HEK293 (cell line): ENCODE data around the gene ARAP3.

Experiments
- CTCF ChIA-PET: fragments of 350-600 bp; formaldehyde crosslinking; extraction: SDS; loops from one replicate; lab custom pipeline; 2021; ENCODE audit warnings: antibody characterized with exemption; lab: Yijun Ruan, JAX
- POLR2A ChIA-PET: fragments of 300-600 bp; formaldehyde crosslinking; extraction: SDS; loops from one replicate; lab custom pipeline; 2020; ENCODE audit warnings: antibody characterized with exemption, inconsistent platforms; lab: Yijun Ruan, JAX
- H3K27ac ChIP-seq: fragments of 200-500 bp; sonication (Bioruptor generic); 2 replicates; pipeline ENCODE4 v1.5.1; 2014; ENCODE audit warnings: low read depth, low read length, control low read depth, inconsistent platforms; ENCODE audit errors: extremely low read depth
- H3K36me3 ChIP-seq, 2 experiments: fragments of 200-500 bp in 1 of 2; sonication (Bioruptor generic) in 1 of 2; 1 replicate in 1 of 2; 2 replicates in 1 of 2; pipeline ENCODE4 v1.5.1; 2014 to 2017; ENCODE audit warnings: inconsistent platforms in 2 of 2, low read length in 2 of 2; ENCODE audit not compliant: control insufficient read depth in 2 of 2, insufficient read depth in 1 of 2
- H3K4me1 ChIP-seq: fragments of 200-500 bp; sonication (Bioruptor generic); 2 replicates; pipeline ENCODE4 v1.5.1; 2014; ENCODE audit warnings: mild to moderate bottlenecking, low read length, inconsistent platforms; ENCODE audit not compliant: control insufficient read depth, insufficient read depth
- H3K4me3 ChIP-seq: 2 replicates; pipeline ENCODE4 v1.5.1; 2011; ENCODE audit warnings: low read depth, mild to moderate bottlenecking, control low read depth, low read length, moderate library complexity
- H3K9me3 ChIP-seq: fragments of 200-500 bp; sonication (Bioruptor generic); 2 replicates; pipeline ENCODE4 v1.5.1; 2014; ENCODE audit warnings: low read depth, low read length, inconsistent platforms; ENCODE audit not compliant: control insufficient read depth, insufficient read depth
- EGR2 ChIP-seq: fragments of 450-650 bp; formaldehyde crosslinking; IDR thresholded peaks from 2 replicates; pipeline ENCODE4 v1.5.1; 2016; ENCODE audit warnings: low read depth, missing biosample characterization, missing genetic modification characterization
- HOXA7 ChIP-seq: sonication (generic); formaldehyde crosslinking; IDR thresholded peaks from 2 replicates; pipeline ENCODE4 v1.8.1; 2022; ENCODE audit warnings: missing genetic modification reagents, borderline replicate concordance
- HOXD13 ChIP-seq: sonication (generic); formaldehyde crosslinking; IDR thresholded peaks from 2 replicates; pipeline ENCODE4 v1.8.0; 2022; ENCODE audit warnings: missing genetic modification reagents, borderline replicate concordance
- KLF16 ChIP-seq: fragments of 450-650 bp; formaldehyde crosslinking; IDR thresholded peaks from 2 replicates; pipeline ENCODE4 v1.5.1; 2017; ENCODE audit warnings: missing biosample characterization, missing genetic modification characterization
- MEIS1 ChIP-seq: sonication (generic); formaldehyde crosslinking; IDR thresholded peaks from 2 replicates; pipeline ENCODE4 v1.8.1; 2022; ENCODE audit warnings: missing genetic modification reagents, mild to moderate bottlenecking, borderline replicate concordance
- OVOL3 ChIP-seq: fragments of 450-650 bp; formaldehyde crosslinking; IDR thresholded peaks from 2 replicates; pipeline ENCODE4 v1.5.1; 2016; ENCODE audit warnings: missing biosample characterization, missing genetic modification characterization
- SP7 ChIP-seq: fragments of 450-650 bp; formaldehyde crosslinking; IDR thresholded peaks from 2 replicates; pipeline ENCODE4 v1.5.1; 2016; ENCODE audit warnings: missing biosample characterization, missing genetic modification characterization
- TRIM28 ChIP-seq: IDR thresholded peaks from 2 replicates; pipeline ENCODE4 v1.6.1; 2011; ENCODE audit warnings: low read length, control low read depth, borderline replicate concordance
- ZBTB17 ChIP-seq: fragments of 450-650 bp; formaldehyde crosslinking; IDR thresholded peaks from 2 replicates; pipeline ENCODE4 v1.5.1; 2016; ENCODE audit warnings: missing biosample characterization, missing genetic modification characterization
- ZBTB48 ChIP-seq: fragments of 450-650 bp; formaldehyde crosslinking; IDR thresholded peaks from 2 replicates; pipeline ENCODE4 v1.5.1; 2016; ENCODE audit warnings: missing biosample characterization, missing genetic modification characterization
- ZBTB7A ChIP-seq: fragments of 450-650 bp; formaldehyde crosslinking; IDR thresholded peaks from 2 replicates; pipeline ENCODE4 v1.5.1; 2016; ENCODE audit warnings: low read depth, missing biosample characterization, missing genetic modification characterization
- ZFP69B ChIP-seq: fragments of 450-650 bp; formaldehyde crosslinking; IDR thresholded peaks from 2 replicates; pipeline ENCODE4 v1.5.1; 2016; ENCODE audit warnings: missing biosample characterization, missing genetic modification characterization
- ZIC2 ChIP-seq: fragments of 450-650 bp; formaldehyde crosslinking; IDR thresholded peaks from 2 replicates; pipeline ENCODE4 v1.5.1; 2016; ENCODE audit warnings: missing biosample characterization, missing genetic modification characterization
- ZNF112 ChIP-seq: fragments of 450-650 bp; formaldehyde crosslinking; IDR thresholded peaks from 2 replicates; pipeline ENCODE4 v1.5.0; 2017; ENCODE audit warnings: missing biosample characterization, missing genetic modification characterization
- ZNF121 ChIP-seq: fragments of 450-650 bp; formaldehyde crosslinking; IDR thresholded peaks from 2 replicates; pipeline ENCODE4 v1.5.1; 2016; ENCODE audit warnings: missing biosample characterization, missing genetic modification characterization
- ZNF157 ChIP-seq: fragments of 450-650 bp; formaldehyde crosslinking; IDR thresholded peaks from 2 replicates; pipeline ENCODE4 v1.5.1; 2016; ENCODE audit warnings: missing biosample characterization, missing genetic modification characterization
- ZNF16 ChIP-seq: fragments of 450-650 bp; formaldehyde crosslinking; IDR thresholded peaks from 2 replicates; pipeline ENCODE4 v1.5.1; 2016; ENCODE audit warnings: low read depth, missing biosample characterization, missing genetic modification characterization
- ZNF184 ChIP-seq: fragments of 450-650 bp; IDR thresholded peaks from 2 replicates; pipeline ENCODE4 v1.5.1; 2018; ENCODE audit warnings: missing biosample characterization, mild to moderate bottlenecking, missing genetic modification characterization
- ZNF19 ChIP-seq: fragments of 450-650 bp; formaldehyde crosslinking; IDR thresholded peaks from 2 replicates; pipeline ENCODE4; 2016; ENCODE audit warnings: missing biosample characterization, missing genetic modification characterization, low read depth
- ZNF214 ChIP-seq: fragments of 450-650 bp; formaldehyde crosslinking; IDR thresholded peaks from 2 replicates; pipeline ENCODE4 v1.5.1; 2017; ENCODE audit warnings: missing biosample characterization, mild to moderate bottlenecking, missing genetic modification characterization, borderline replicate concordance
- ZNF292 ChIP-seq: fragments of 450-650 bp; formaldehyde crosslinking; IDR thresholded peaks from 2 replicates; pipeline ENCODE4 v1.5.1; 2016; ENCODE audit warnings: low read depth, missing biosample characterization, missing genetic modification characterization, borderline replicate concordance
- ZNF404 ChIP-seq: fragments of 450-650 bp; formaldehyde crosslinking; IDR thresholded peaks from 2 replicates; pipeline ENCODE4 v1.5.1; 2017; ENCODE audit warnings: missing biosample characterization, missing genetic modification characterization
- ZNF530 ChIP-seq: fragments of 450-650 bp; formaldehyde crosslinking; IDR thresholded peaks from 2 replicates; pipeline ENCODE4 v1.5.1; 2016; ENCODE audit warnings: low read depth, missing biosample characterization, missing genetic modification characterization
- ZNF571 ChIP-seq: fragments of 450-650 bp; formaldehyde crosslinking; IDR thresholded peaks from 2 replicates; pipeline ENCODE4 v1.5.0; 2017; ENCODE audit warnings: missing biosample characterization, missing genetic modification characterization
- ZNF600 ChIP-seq: fragments of 450-650 bp; formaldehyde crosslinking; IDR thresholded peaks from 2 replicates; pipeline ENCODE4 v1.5.1; 2016; ENCODE audit warnings: missing biosample characterization, missing genetic modification characterization
- ZNF621 ChIP-seq: fragments of 450-650 bp; formaldehyde crosslinking; IDR thresholded peaks from 2 replicates; pipeline ENCODE4 v1.5.1; 2017; ENCODE audit warnings: missing biosample characterization, missing genetic modification characterization
- ZNF624 ChIP-seq: fragments of 450-650 bp; formaldehyde crosslinking; IDR thresholded peaks from 2 replicates; pipeline ENCODE4 v1.5.1; 2017; ENCODE audit warnings: missing biosample characterization, missing genetic modification characterization
- ZNF629 ChIP-seq: fragments of 450-650 bp; formaldehyde crosslinking; IDR thresholded peaks from 2 replicates; pipeline ENCODE4 v1.5.1; 2017; ENCODE audit warnings: missing biosample characterization, missing genetic modification characterization
- ZNF660 ChIP-seq: fragments of 450-650 bp; IDR thresholded peaks from 2 replicates; pipeline ENCODE4 v1.5.1; 2018; ENCODE audit warnings: missing biosample characterization, mild to moderate bottlenecking, missing genetic modification characterization
- ZNF768 ChIP-seq: fragments of 450-650 bp; formaldehyde crosslinking; IDR thresholded peaks from 2 replicates; pipeline ENCODE4 v1.5.1; 2018; ENCODE audit warnings: missing biosample characterization, mild to moderate bottlenecking, missing genetic modification characterization
- ZNF837 ChIP-seq: fragments of 450-650 bp; formaldehyde crosslinking; IDR thresholded peaks from 2 replicates; pipeline ENCODE4 v1.5.1; 2016; ENCODE audit warnings: missing biosample characterization, missing genetic modification characterization
- ZSCAN30 ChIP-seq: fragments of 450-650 bp; IDR thresholded peaks from 2 replicates; pipeline ENCODE4 v1.5.1; 2018; ENCODE audit warnings: missing biosample characterization, mild to moderate bottlenecking, missing genetic modification characterization, moderate library complexity
- TF ChIP-seq, protein P1 (sequence below): fragments of 450-650 bp; formaldehyde crosslinking; IDR thresholded peaks from 2 replicates; pipeline ENCODE4 v1.5.1; 2016; ENCODE audit warnings: missing biosample characterization, missing genetic modification characterization, low read depth
- TF ChIP-seq, protein P2 (sequence below): fragments of 450-650 bp; formaldehyde crosslinking; IDR thresholded peaks from 2 replicates; pipeline ENCODE4 v1.5.1; 2016; ENCODE audit warnings: missing biosample characterization, missing genetic modification characterization
- TF ChIP-seq, protein P3 (sequence below): fragments of 450-650 bp; formaldehyde crosslinking; IDR thresholded peaks from 2 replicates; pipeline ENCODE4 v1.5.1; 2016; ENCODE audit warnings: missing biosample characterization, missing genetic modification characterization

Gene ARAP3

DNA sequence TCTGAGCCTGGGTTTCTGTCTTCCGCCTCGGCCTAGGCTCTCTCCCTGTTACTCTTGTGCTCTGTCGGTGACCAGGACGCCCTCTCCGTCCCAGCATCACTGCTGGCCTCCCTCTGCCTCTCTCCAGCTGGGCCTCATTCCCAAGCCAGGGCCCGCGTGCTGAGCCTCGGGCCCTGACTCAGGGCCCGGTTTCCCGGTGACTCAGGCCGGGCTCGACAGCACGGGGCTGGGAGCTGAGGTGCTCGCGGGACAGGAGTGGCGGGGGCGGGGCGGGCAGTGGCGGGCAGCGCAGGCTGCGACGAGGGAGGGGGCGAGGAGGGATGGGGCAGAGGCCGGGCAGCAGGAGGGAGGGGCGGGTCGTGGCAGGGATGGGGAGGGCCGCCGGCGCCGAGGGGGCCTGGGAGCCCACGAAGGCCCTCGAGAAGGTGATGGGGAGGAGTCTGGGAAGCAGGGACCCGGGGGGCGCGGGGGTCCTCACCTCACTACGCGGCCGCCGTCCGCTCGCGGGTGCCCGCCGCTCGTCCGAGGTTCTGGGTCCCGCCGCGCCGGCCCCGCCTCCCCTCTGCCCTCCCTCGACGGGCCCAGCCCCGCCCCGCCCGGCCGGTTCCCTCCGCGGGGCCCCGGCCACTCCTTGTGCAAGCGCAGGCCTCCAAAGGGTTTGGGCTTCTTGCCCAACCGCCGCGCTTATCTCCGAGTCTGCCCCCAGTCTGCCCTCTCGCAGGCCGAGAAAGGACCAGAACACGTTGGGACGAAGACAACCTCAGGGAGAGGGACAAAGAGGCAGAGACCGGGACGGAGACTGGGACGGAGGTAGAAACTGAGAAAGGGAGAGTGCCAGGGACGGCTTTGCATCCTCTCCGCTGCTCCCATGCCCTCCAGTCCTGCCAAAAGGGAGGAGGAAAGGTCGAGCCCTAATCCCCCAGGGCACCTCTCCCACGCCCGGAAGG lies at the start of gene ARAP3:
ARAP3 (minus strand) TSS at position 536 of the 947 bp plus-strand sequence. CDS start 1,744 bp downstream, outside the sequence.
- peak within 1 kb of the TSS; percentile 52; the same call in 1 of the 2 replicates for H3K27ac ChIP-seq
- TF ChIP-seq ZNF621 (tag by site-specific recombination): no peak
- TF ChIP-seq, protein P1, sequence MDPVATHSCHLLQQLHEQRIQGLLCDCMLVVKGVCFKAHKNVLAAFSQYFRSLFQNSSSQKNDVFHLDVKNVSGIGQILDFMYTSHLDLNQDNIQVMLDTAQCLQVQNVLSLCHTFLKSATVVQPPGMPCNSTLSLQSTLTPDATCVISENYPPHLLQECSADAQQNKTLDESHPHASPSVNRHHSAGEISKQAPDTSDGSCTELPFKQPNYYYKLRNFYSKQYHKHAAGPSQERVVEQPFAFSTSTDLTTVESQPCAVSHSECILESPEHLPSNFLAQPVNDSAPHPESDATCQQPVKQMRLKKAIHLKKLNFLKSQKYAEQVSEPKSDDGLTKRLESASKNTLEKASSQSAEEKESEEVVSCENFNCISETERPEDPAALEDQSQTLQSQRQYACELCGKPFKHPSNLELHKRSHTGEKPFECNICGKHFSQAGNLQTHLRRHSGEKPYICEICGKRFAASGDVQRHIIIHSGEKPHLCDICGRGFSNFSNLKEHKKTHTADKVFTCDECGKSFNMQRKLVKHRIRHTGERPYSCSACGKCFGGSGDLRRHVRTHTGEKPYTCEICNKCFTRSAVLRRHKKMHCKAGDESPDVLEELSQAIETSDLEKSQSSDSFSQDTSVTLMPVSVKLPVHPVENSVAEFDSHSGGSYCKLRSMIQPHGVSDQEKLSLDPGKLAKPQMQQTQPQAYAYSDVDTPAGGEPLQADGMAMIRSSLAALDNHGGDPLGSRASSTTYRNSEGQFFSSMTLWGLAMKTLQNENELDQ (tag by site-specific recombination): no peak
- no peak for TF ChIP-seq ZNF292 (tag by site-specific recombination)
- TF ChIP-seq ZNF157 (tag by site-specific recombination): no peak
- TF ChIP-seq ZNF112 (tag by site-specific recombination): no peak
- TF ChIP-seq HOXD13 (CRISPR knock-in tag): no peak
- no peak for TF ChIP-seq ZNF837 (tag by site-specific recombination)
- TF ChIP-seq ZNF600: peak; percentile 73
- TF ChIP-seq ZNF404 (tag by site-specific recombination): no peak
- peak; percentile 42; the same call in 1 of the 2 replicates for TF ChIP-seq ZFP69B (tag by site-specific recombination)
- no peak for TF ChIP-seq ZNF16
- no peak for TF ChIP-seq ZNF530 (tag by site-specific recombination)
- TF ChIP-seq ZNF121 (tag by site-specific recombination): no peak
- TF ChIP-seq HOXA7 (CRISPR knock-in tag): no peak
- TF ChIP-seq ZBTB17: peak; percentile 34
- peak; percentile 44 for TF ChIP-seq ZNF660 (tag by site-specific recombination)
- TF ChIP-seq ZBTB48 (tag by site-specific recombination): peak; percentile 66; the same call in 1 of the 2 replicates
- no peak for TF ChIP-seq ZNF184
- TF ChIP-seq MEIS1 (CRISPR knock-in tag): no peak
- no peak; the same call in 1 of the 2 replicates for TF ChIP-seq ZSCAN30 (tag by site-specific recombination)
- no peak for TF ChIP-seq KLF16
- TF ChIP-seq, protein P2, sequence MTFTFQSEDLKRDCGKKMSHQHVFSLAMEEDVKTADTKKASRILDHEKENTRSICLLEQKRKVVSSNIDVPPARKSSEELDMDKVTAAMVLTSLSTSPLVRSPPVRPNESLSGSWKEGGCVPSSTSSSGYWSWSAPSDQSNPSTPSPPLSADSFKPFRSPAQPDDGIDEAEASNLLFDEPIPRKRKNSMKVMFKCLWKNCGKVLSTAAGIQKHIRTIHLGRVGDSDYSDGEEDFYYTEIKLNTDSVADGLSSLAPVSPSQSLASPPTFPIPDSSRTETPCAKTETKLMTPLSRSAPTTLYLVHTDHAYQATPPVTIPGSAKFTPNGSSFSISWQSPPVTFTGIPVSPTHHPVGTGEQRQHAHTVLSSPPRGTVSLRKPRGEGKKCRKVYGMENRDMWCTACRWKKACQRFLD (tag by site-specific recombination): no peak
- TF ChIP-seq ZIC2 (tag by site-specific recombination): peak; percentile 87
- 0 out of 2 replicates have a peak, but pooled peaks have one; percentile 28 for TF ChIP-seq ZNF629
- no peak for TF ChIP-seq EGR2 (tag by site-specific recombination)
- no peak for TF ChIP-seq ZNF624
- TF ChIP-seq ZBTB7A (tag by site-specific recombination): no peak
- no peak for TF ChIP-seq ZNF214 (tag by site-specific recombination)
- TF ChIP-seq ZNF768 (tag by site-specific recombination): no peak
- TF ChIP-seq ZNF19: no peak
- TF ChIP-seq ZNF571 (tag by site-specific recombination): no peak
- TF ChIP-seq SP7 (tag by site-specific recombination): peak; percentile 67
- no peak for TF ChIP-seq OVOL3 (tag by site-specific recombination)
- no peak for TF ChIP-seq TRIM28
- TF ChIP-seq, protein P3, sequence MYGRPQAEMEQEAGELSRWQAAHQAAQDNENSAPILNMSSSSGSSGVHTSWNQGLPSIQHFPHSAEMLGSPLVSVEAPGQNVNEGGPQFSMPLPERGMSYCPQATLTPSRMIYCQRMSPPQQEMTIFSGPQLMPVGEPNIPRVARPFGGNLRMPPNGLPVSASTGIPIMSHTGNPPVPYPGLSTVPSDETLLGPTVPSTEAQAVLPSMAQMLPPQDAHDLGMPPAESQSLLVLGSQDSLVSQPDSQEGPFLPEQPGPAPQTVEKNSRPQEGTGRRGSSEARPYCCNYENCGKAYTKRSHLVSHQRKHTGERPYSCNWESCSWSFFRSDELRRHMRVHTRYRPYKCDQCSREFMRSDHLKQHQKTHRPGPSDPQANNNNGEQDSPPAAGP (tag by site-specific recombination): peak; percentile 44; the same call in 1 of the 2 replicates

More for the DNA sequence above, at the start of gene ARAP3:
- Histone ChIP-seq H3K9me3 (no peaks in the 10 kb centered on the region), H3K4me1 (no peaks in the 10 kb centered on the region), H3K4me3 (peak within 1 kb of the TSS; percentile 52), H3K36me3 (no peaks in the 10 kb centered on the region; a peak in 1 of 3 replicates)
- ChIA-PET POLR2A (interaction anchor here (0.6 to 1.7 kb wide), 4 partner anchors 10 to 288 kb away, joined by 3 to 8 read pairs (median 4); partner anchors contain the start of gene DELE1), CTCF (interaction anchor here (0.7 to 2.9 kb wide), 6 partner anchors 10 to 278 kb away, joined by 3 to 28 read pairs (median 6); no protein-coding TSS in a partner anchor)
